ENCODE data around the gene OR2A42. TPM values are rescaled to one million over a fixed set of nuclear protein-coding genes. Genes with fewer than 3 reads are reported as not detected.
"Not testable (repeated sequence)": the region's sequence is repeated elsewhere in the genome, so short reads cannot be mapped to it uniquely, and the experiment has no call there.

Gene OR2A42, protein sequence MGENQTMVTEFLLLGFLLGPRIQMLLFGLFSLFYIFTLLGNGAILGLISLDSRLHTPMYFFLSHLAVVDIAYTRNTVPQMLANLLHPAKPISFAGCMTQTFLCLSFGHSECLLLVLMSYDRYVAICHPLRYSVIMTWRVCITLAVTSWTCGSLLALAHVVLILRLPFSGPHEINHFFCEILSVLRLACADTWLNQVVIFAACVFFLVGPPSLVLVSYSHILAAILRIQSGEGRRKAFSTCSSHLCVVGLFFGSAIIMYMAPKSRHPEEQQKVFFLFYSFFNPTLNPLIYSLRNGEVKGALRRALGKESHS
- total RNA-seq (2021) (0.20 to 0.37 TPM (median 0.27 TPM) in 3 replicates), Bru-seq, nascent RNA (percentile 15 among the genes with signal in this experiment)
- long read RNA-seq, experiment 1, result 0 reads
- long read RNA-seq, experiment 2, result 0 reads
- long read RNA-seq, experiment 3, result 0 reads

- CTCF ChIA-PET, result not testable (repeated sequence)
Measured at GRCh38 chr7:144239365-144239764, at the start of gene OR2A42. OR2A42 (minus strand) TSS chr7:144239605; CDS start chr7:144232843, 6,762 bp downstream.

DNA sequence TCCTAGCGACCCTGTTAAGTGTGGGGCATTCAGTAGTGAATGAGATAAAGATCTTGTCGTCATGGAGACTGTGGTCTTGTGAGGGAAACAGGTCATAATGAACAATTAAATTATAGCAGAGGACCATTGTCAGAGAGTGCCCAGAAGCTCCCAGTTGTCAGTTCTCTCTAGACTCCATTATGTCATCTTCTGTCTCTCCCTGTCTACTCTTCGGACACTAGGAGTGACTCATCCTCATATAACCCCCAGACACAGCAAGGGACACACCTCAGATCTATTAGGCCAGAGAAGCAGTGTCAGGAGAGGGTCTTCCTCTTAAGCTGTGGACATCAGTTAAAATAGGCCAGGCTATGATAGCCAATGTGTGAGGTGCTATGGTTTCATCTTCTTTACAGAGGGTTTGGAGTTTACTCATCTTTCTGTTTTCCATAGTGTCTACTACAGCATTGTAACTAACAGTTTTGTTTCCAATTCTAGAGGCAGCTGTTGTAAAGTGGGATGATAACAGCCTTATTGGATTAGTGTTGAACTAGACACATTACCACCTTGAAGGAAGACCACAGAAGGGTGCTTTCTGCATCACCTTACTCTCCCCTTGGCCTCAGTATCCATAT lies 47.9 kb upstream of the OR2A42 start:
- H3K4me3 Mint-ChIP-seq; CTCF ChIA-PET; H3K9me3 Mint-ChIP-seq; ATAC-seq; H3K27me3 Mint-ChIP-seq (ENCODE audit: low read depth); H3K36me3 Mint-ChIP-seq; POLR2A ChIA-PET; H3K4me1 Mint-ChIP-seq; H3K27ac Mint-ChIP-seq; DNase-seq (ENCODE audit: low spot score): not testable (repeated sequence)

More at GRCh38 chr7:144239365-144239764, at the start of gene OR2A42:
- H3K4me1 Mint-ChIP-seq; H3K27ac Mint-ChIP-seq; H3K27me3 Mint-ChIP-seq (ENCODE audit: low read depth); ATAC-seq; H3K4me3 Mint-ChIP-seq; H3K36me3 Mint-ChIP-seq; DNase-seq (ENCODE audit: low spot score); POLR2A ChIA-PET; H3K9me3 Mint-ChIP-seq: not testable (repeated sequence)

DNA sequence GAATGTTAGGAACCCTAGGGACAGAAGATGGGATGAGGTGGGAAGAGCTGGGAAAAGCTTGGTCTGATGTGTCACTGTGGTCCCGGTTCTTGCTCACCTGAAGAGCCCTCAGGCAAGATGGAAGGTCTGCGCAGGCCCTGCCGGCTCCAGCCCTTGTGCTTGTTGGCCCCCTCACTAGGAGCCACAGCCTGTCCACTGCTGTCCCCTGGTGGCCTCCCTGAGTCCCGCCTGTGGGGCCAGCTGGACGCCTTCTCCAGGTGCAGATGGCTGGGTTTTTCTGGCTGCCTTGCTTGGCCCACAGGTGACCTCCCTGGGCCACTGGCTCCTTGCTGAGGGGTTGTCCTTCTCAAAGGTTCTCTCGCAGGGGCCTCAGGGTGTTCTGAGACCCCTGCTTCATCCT lies 44.3 kb upstream of the OR2A42 start:
- DNase-seq (ENCODE audit: low spot score); CTCF ChIA-PET; H3K4me3 Mint-ChIP-seq; H3K27ac Mint-ChIP-seq; H3K36me3 Mint-ChIP-seq; POLR2A ChIA-PET; H3K27me3 Mint-ChIP-seq (ENCODE audit: low read depth); H3K9me3 Mint-ChIP-seq; H3K4me1 Mint-ChIP-seq: not testable (repeated sequence)
- peak; percentile 58 for ATAC-seq

- CTCF ChIA-PET, POLR2A ChIA-PET: not testable (repeated sequence)
Measured at GRCh38 chr7:144282490-144282889, 43.1 kb upstream of the OR2A42 start.

DNA sequence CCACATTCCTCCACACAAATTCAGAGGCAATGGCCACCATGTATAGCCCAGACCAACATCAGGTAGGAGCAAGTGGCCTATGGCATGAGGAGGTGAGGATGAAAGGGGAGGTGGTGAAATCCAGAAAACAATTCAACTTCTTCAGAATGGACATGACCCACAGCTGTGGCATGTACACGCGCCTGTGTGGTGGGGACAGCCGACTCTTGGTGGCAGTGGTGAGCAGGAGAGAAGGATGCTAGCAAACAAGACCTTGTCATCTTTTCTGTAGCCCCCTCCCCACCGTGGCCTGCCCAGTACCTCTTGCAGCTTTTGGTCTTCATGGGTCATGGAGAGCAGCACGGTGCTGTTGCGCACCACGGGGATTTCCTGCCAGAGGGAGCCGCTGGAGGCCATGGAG lies 42.6 kb upstream of the OR2A42 start:
- POLR2A ChIA-PET; H3K4me3 Mint-ChIP-seq; H3K27ac Mint-ChIP-seq; H3K9me3 Mint-ChIP-seq; DNase-seq (ENCODE audit: low spot score); H3K27me3 Mint-ChIP-seq (ENCODE audit: low read depth); H3K4me1 Mint-ChIP-seq; H3K36me3 Mint-ChIP-seq; CTCF ChIA-PET: not testable (repeated sequence)
- ATAC-seq, result peak; percentile 57

More at GRCh38 chr7:144282490-144282889, 43.1 kb upstream of the OR2A42 start:
- not testable (repeated sequence) for ATAC-seq; H3K9me3 Mint-ChIP-seq; H3K27ac Mint-ChIP-seq; H3K36me3 Mint-ChIP-seq; H3K27me3 Mint-ChIP-seq (ENCODE audit: low read depth); H3K4me1 Mint-ChIP-seq; DNase-seq (ENCODE audit: low spot score); H3K4me3 Mint-ChIP-seq

DNA sequence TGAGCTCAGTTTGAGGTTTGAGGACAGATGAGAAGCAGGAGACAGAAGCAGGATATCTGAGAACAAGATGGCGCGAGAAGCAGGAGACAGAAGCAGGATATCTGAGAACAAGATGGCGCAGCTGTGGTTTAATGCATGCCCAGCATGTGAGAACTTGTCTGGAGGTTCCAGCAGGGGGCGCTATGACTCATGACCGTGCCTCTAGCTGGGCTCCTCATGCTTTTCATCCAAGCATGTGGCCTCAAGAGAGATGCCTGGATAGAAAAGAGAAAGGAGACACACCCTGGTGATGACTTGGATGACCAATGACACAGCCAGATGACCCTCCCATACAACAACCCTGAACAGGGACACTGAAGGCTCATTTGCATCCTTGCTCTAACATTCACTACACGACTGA lies 40.6 kb upstream of the OR2A42 start:
- CTCF ChIA-PET; DNase-seq (ENCODE audit: low spot score); H3K27me3 Mint-ChIP-seq (ENCODE audit: low read depth); POLR2A ChIA-PET; H3K4me3 Mint-ChIP-seq; H3K4me1 Mint-ChIP-seq; H3K9me3 Mint-ChIP-seq; H3K27ac Mint-ChIP-seq: not testable (repeated sequence)
- TF ChIP-seq, protein P1, sequence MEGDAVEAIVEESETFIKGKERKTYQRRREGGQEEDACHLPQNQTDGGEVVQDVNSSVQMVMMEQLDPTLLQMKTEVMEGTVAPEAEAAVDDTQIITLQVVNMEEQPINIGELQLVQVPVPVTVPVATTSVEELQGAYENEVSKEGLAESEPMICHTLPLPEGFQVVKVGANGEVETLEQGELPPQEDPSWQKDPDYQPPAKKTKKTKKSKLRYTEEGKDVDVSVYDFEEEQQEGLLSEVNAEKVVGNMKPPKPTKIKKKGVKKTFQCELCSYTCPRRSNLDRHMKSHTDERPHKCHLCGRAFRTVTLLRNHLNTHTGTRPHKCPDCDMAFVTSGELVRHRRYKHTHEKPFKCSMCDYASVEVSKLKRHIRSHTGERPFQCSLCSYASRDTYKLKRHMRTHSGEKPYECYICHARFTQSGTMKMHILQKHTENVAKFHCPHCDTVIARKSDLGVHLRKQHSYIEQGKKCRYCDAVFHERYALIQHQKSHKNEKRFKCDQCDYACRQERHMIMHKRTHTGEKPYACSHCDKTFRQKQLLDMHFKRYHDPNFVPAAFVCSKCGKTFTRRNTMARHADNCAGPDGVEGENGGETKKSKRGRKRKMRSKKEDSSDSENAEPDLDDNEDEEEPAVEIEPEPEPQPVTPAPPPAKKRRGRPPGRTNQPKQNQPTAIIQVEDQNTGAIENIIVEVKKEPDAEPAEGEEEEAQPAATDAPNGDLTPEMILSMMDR (IDR thresholded peaks at IDR 0.05), result peak; percentile 34
- ATAC-seq, result peak; percentile 66
- H3K36me3 Mint-ChIP-seq, result peaks cover 12% of the 10 kb centered on the region

DNA sequence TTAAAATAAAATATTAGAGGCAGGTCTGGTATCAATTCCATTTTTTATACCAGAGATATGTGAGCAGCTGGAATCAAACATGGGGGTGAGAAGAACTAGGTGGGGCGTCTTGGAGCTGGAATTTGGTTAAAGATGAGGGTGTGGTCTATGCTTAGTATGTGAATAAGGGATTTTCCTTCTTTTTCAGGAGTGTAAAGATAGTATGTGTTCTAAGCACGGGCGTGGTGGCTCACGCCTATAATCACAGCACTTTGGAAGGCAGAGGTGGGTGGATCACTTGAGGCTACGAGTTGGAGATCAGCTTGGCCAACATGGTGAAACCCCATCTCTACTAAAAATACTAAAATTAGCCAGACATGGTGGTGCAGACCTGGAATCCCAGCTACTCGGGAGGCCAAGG lies 35.9 kb upstream of the OR2A42 start:
- DNase-seq (ENCODE audit: low spot score); CTCF ChIA-PET; H3K4me3 Mint-ChIP-seq; H3K27me3 Mint-ChIP-seq (ENCODE audit: low read depth); H3K9me3 Mint-ChIP-seq; H3K27ac Mint-ChIP-seq; ATAC-seq; H3K4me1 Mint-ChIP-seq; POLR2A ChIA-PET: not testable (repeated sequence)
- peaks cover 17% of the 10 kb centered on the region for H3K36me3 Mint-ChIP-seq

- H3K9me3 Mint-ChIP-seq; POLR2A ChIA-PET; H3K27ac Mint-ChIP-seq; H3K4me1 Mint-ChIP-seq; CTCF ChIA-PET; ATAC-seq; DNase-seq (ENCODE audit: low spot score); H3K27me3 Mint-ChIP-seq (ENCODE audit: low read depth); H3K4me3 Mint-ChIP-seq; H3K36me3 Mint-ChIP-seq: not testable (repeated sequence)
Measured at GRCh38 chr7:144269188-144269587, 29.8 kb upstream of the OR2A42 start, which contains the start of gene CTAGE8. CTAGE8 (minus strand) TSS chr7:144269288; CDS start chr7:144269250, 38 bp downstream.

- CTCF ChIA-PET; POLR2A ChIA-PET; H3K4me3 Mint-ChIP-seq; DNase-seq (ENCODE audit: low spot score); H3K27me3 Mint-ChIP-seq (ENCODE audit: low read depth); H3K4me1 Mint-ChIP-seq; ATAC-seq; H3K36me3 Mint-ChIP-seq; H3K9me3 Mint-ChIP-seq; H3K27ac Mint-ChIP-seq: not testable (repeated sequence)
Measured at GRCh38 chr7:144264692-144265091, 25.3 kb upstream of the OR2A42 start, which contains the start of gene OR2A7. OR2A7 (minus strand) TSS chr7:144264792; CDS start chr7:144259628, 5,164 bp downstream.

DNA sequence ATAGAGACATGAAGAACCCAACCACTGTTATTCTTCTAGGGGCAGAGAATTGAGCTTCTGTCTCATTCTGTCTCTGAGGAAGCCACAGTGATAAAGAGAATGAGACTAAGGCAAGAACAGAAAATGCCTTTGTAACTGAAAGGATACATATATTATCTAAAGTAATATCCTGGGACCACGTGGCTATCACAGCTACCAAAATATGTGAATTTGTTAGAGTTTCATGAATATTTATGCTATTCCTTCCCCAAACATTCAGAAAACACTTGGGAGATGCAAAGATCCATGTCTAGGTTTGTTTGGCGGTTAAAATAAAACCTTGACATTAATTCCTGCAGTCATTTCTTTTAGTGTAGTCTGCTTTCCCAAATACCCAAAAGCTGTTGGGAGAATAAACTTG lies 22.7 kb upstream of the OR2A42 start:
- H3K4me3 Mint-ChIP-seq; H3K27me3 Mint-ChIP-seq (ENCODE audit: low read depth); H3K36me3 Mint-ChIP-seq; ATAC-seq; H3K9me3 Mint-ChIP-seq; CTCF ChIA-PET; DNase-seq (ENCODE audit: low spot score); POLR2A ChIA-PET; H3K4me1 Mint-ChIP-seq; H3K27ac Mint-ChIP-seq: not testable (repeated sequence)

DNA sequence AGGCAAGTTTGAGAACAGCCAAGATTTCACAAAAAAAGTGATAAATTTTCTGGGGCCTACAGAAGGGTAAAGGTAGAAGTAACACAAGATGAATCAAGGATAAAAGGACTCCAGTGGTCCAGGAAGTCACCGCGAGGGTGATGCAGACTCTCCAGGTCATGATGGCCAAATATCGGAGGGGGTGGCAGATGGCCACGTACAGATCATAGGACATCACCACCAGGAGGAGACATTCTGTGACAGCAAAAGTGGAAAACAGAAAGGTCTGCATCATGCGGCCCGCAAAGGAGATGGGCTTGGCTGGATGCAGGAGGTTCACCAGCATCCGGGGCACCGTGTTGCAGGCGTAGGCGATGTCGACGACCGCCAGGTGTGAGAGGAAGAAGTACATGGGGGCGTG lies 19.7 kb upstream of the OR2A42 start:
- H3K36me3 Mint-ChIP-seq; DNase-seq (ENCODE audit: low spot score); H3K27me3 Mint-ChIP-seq (ENCODE audit: low read depth); CTCF ChIA-PET; H3K4me3 Mint-ChIP-seq; H3K9me3 Mint-ChIP-seq; H3K27ac Mint-ChIP-seq; POLR2A ChIA-PET: not testable (repeated sequence)
- H3K4me1 Mint-ChIP-seq, result peaks cover 14% of the 10 kb centered on the region
- ATAC-seq, result peak; percentile 33

Measured in WTC11 (cell line).